Spleen (tissue), 11 donors: ENCODE results near the gene ZXDC. TPM values are rescaled to one million over a fixed set of nuclear protein-coding genes. Genes with fewer than 3 reads are reported as not detected.

Experiments
- DNase-seq: peaks from one replicate; pipeline ENCODE4 v3.0.0-alpha.2; 2020
- H3K27ac ChIP-seq, 8 donors: fragments of 200-600 bp; sonication (generic) in 7 of 8; 1 replicate in 4 of 8; 2 replicates in 4 of 8; pipeline versions ENCODE4 v1.5.0 to v1.8.0; 2016 to 2021; ENCODE audit warnings: inconsistent platforms in 4 of 8, mild to moderate bottlenecking in 4 of 8, moderate library complexity in 1 of 8
- H3K27me3 ChIP-seq, 7 donors: fragments of 200-600 bp; sonication (generic) in 6 of 7; replicated peaks in 1 of 7; 1 replicate in 4 of 7; 2 replicates in 3 of 7; pipeline versions ENCODE4 v1.5.0 to v1.8.0; 2016 to 2021; ENCODE audit warnings: inconsistent platforms in 3 of 7, mild to moderate bottlenecking in 1 of 7
- H3K36me3 ChIP-seq, 6 donors: fragments of 200-600 bp; sonication (generic) in 5 of 6; 1 replicate in 4 of 6; 2 replicates in 2 of 6; pipeline versions ENCODE4 v1.5.0 to v1.8.0; 2016 to 2021; ENCODE audit warnings: inconsistent platforms in 2 of 6
- H3K4me1 ChIP-seq, 6 donors: fragments of 200-600 bp; sonication (generic) in 5 of 6; 1 replicate in 3 of 6; 2 replicates in 3 of 6; pipeline versions ENCODE4 v1.5.0 to v1.8.0; 2016 to 2021; ENCODE audit warnings: inconsistent platforms in 3 of 6
- H3K4me3 ChIP-seq, 8 donors: fragments of 200-600 bp; sonication (generic) in 7 of 8; 1 replicate in 4 of 8; 2 replicates in 4 of 8; pipeline versions ENCODE4 v1.5.0 to v1.8.0; 2016 to 2021; ENCODE audit warnings: inconsistent platforms in 4 of 8, mild to moderate bottlenecking in 4 of 8, moderate library complexity in 2 of 8
- H3K9me3 ChIP-seq, 8 donors: fragments of 200-600 bp; sonication (generic) in 7 of 8; 1 replicate in 4 of 8; 2 replicates in 4 of 8; pipeline versions ENCODE4 v1.5.0 to v1.8.0; 2016 to 2021; ENCODE audit warnings: inconsistent platforms in 4 of 8
- POLR2A ChIP-seq, 3 donors: fragments of 450-650 bp; IDR thresholded peaks; one replicate each; pipeline ENCODE4 v1.5.1; 2017; ENCODE audit warnings: antibody characterized with exemption in 3 of 3, mild to moderate bottlenecking in 1 of 3
- POLR2AphosphoS5 ChIP-seq, 3 donors: sonication (generic); formaldehyde crosslinking; IDR thresholded peaks; one replicate each; pipeline ENCODE4 v1.5.1; 2017; ENCODE audit warnings: antibody characterized with exemption in 3 of 3
- WGBS, 5 donors: extraction: QIAGEN DNeasy Blood & Tissue Kit in 3 of 5; methylation state at CpG; one replicate each; pipeline versions ENCODE4 v1.1.5 to v1.1.7; 2013 to 2018; 5-methylcytosine and 5-hydroxymethylcytosine counted together
- intact Hi-C: fragments of 100-400 bp; cut with DNase I; formaldehyde crosslinking; loops from one replicate; pipeline ENCODE4 v1.15.0; 2023; ENCODE audit warnings: low total_unique reads
- polyA plus RNA-seq, 3 donors: library from polyadenylated mRNA; stranded (reverse); fragments of 200-250 nt; gene quantifications; one replicate each; pipeline ENCODE4 v1.2.1, GENCODE V29; 2013
- total RNA-seq, 7 donors: library from RNA; depleted of rRNA in 3 of 7; stranded (reverse); fragments of >200 nt in 3 of 7; fragmentation: NEBNext Ultra II Directional in 4 of 7; extraction: Animal tissue kit (Norgen Biotek cat#: 25700) in 4 of 7; gene quantifications; one replicate each; pipeline versions ENCODE4 v1.1.0 to v1.2.1, GENCODE V29; 2016 to 2021
- TF ChIP-seq, protein P1 (sequence below), 11 experiments: fragments of 200-600 bp in 7 of 11; fragments of 450-650 bp in 4 of 11; sonication (generic) in 4 of 11; IDR thresholded peaks in 8 of 11; conservative IDR thresholded peaks in 3 of 11; 1 replicate in 7 of 11; 2 replicates in 4 of 11; pipeline versions ENCODE4 v1.4.0 to v1.8.0; 2016 to 2021; ENCODE audit warnings: antibody characterized with exemption in 11 of 11, inconsistent platforms in 4 of 11, mild to moderate bottlenecking in 1 of 11
- donor health status: healthy with polysubstance abuse.
- donor health status: DM: no; HTN: no; CAD: no; lungs with moderate emphysema.
- donor health status: DM: no; HTN: no; CAD: no.
- donor health status: Bipolar disorder and iron deficiency.
- donor health status: healthy.
- donor health status: DM: no; HTN: no; CAD: no.
- donor health status: DM: yes; HTN: yes; CAD: no.

ZXDC gene
- total and polyA plus RNA-seq, 10 donors = 7.5 to 75.3 (median 48.1) TPM

DNA sequence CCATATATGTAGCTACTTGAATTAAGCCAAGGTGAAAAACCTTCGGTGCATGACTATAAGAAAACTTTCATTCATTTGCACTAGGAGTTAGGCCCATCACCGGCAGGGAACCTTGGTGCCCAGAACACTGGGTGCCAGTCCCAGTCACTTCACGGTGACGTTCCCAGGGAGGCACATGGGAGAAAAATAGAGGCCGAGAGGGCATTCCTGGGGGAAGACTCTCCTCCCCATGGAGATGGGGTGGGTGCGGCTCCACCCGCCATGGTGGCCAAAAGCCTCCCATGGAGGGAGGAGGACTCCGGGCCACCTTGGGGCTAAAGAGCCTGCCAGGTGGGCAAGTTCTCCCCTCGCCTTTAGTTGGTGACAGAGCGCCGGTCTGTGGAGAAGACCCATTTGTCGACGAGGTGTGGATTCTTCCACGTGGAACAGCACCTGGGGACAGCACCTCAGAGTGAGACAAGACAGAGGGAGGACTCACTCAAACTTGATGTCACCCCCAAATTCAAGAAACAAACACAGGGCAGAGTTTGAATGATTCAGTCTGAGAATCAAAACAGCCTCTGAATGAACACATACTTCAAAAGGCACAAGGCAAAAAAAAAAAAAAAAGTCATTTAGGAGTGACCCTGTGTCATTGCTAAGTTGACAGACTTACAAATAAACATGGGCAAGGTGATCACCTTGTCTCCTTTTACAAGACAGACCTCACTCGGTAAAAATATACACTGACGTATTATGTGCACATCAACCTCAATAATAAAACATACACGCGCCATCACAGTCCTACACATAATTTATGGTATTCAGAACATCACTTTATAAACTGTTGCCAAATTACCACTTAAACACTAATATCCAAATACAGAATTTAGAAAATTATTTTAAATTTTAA lies 38.6 kb downstream of the ZXDC start:
- DNase-seq = peak; percentile 62
- Histone ChIP-seq H3K4me3 (no peak overlapping the region), H3K27me3 (no peaks in the 10 kb centered on the region), H3K36me3 (peaks cover 0 to 98% (median 66%) of the 10 kb centered on the region in 6 donors), H3K27ac (no peak overlapping the region), H3K4me1 (peaks cover 0 to 2% (median 0%) of the 10 kb centered on the region in 6 donors), H3K9me3 (no peaks in the 10 kb centered on the region)
- intact Hi-C loops = no loop called here
- WGBS, 5 donors = 93 to 97% (median 95%) methylated on average over 18 of the region's 18 CpGs
- TF ChIP-seq POLR2A (IDR thresholded peaks at IDR 0.05) (no peak), POLR2AphosphoS5 (IDR thresholded peaks at IDR 0.05) (no peak)
- TF ChIP-seq, protein P1, sequence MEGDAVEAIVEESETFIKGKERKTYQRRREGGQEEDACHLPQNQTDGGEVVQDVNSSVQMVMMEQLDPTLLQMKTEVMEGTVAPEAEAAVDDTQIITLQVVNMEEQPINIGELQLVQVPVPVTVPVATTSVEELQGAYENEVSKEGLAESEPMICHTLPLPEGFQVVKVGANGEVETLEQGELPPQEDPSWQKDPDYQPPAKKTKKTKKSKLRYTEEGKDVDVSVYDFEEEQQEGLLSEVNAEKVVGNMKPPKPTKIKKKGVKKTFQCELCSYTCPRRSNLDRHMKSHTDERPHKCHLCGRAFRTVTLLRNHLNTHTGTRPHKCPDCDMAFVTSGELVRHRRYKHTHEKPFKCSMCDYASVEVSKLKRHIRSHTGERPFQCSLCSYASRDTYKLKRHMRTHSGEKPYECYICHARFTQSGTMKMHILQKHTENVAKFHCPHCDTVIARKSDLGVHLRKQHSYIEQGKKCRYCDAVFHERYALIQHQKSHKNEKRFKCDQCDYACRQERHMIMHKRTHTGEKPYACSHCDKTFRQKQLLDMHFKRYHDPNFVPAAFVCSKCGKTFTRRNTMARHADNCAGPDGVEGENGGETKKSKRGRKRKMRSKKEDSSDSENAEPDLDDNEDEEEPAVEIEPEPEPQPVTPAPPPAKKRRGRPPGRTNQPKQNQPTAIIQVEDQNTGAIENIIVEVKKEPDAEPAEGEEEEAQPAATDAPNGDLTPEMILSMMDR (IDR thresholded peaks at IDR 0.05 in 8 of 11, conservative IDR thresholded peaks at IDR 0.05 in 3 of 11) = no peak

DNA sequence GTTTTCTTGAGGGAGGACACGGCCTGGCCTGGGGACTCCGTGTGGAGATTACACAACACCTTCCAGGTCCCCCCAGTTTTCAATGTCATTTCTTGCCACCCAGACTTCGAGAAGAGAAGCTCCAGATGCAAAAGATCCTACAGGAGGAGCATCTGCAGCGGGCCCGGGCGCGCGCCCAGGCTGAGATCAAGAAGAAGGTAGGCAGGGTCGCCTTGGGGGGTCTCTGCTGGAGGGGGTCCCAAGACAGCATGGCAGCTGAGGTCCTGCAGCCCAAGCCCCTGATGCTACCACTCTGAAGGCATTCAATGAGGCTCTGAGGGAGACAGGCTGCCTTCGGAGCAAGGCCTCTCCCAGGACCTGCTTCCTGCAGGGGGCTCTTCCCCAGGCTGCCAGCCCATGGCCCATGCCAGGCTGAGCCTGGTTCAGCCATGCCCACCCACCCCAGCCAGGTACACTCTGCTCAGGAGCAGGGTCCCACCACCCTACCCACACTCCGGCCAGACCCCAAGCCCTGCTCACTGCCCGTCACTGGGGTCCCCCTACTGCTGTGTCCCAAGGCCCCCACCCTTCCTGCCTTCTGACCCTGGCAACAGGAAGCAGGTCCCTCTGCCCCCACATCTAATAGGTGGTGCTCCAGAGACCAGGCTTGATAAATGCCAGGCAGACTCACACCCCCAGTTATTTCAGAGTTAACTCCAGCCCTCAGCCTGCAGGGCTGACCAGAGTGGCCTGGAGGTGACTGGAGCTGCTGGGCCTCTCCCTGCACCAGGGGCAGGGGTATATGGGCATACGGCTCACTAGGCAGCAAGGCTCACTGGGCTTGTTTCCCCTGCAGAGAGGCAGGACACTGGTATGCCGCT lies 40.0 kb downstream of the ZXDC start:
- DNase-seq = peak; percentile 56
- Histone ChIP-seq H3K9me3 (peaks cover 0 to 6% (median 0%) of the 10 kb centered on the region in 8 donors), H3K4me3 (no peak overlapping the region), H3K4me1 (no peaks in the 10 kb centered on the region), H3K36me3 (peaks cover 0 to 91% (median 56%) of the 10 kb centered on the region in 6 donors), H3K27ac (no peak overlapping the region), H3K27me3 (no peaks in the 10 kb centered on the region)
- intact Hi-C loops = no loop called here
- no peak for TF ChIP-seq POLR2AphosphoS5 (IDR thresholded peaks at IDR 0.05)
- TF ChIP-seq, protein P1 (IDR thresholded peaks at IDR 0.05 in 8 of 11, conservative IDR thresholded peaks at IDR 0.05 in 3 of 11) = no peak
- WGBS, 5 donors = 92 to 97% (median 94%) methylated on average over 13 to 14 of the region's 14 CpGs

DNA sequence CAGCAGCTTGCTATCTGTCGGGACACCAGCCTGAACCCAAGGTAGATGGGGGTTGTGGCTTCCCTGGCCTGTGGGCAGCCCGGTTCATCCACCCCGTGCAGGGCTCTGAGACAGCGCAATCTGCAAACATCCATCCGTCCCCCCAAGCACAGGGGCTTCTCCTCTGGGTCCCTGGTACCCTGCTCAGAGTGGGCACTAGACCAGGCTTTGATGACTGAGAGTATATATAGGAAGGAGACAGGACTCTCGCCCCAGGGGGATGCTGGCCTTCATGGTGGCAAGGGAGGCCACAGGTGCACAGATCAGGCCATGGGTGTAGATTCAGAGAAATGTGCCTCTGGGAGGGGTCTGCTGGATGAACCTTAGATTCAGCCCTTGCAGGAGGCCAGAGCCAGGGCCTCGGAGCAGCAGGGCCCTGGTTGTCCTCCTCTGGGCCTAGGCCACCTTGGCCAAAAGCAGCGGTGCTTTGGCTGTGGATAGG lies 40.7 kb downstream of the ZXDC start:
- DNase-seq = peak; percentile 54
- TF ChIP-seq, protein P1 (IDR thresholded peaks at IDR 0.05 in 8 of 11, conservative IDR thresholded peaks at IDR 0.05 in 3 of 11) = no peak
- TF ChIP-seq POLR2A (IDR thresholded peaks at IDR 0.05) (no peak), POLR2AphosphoS5 (IDR thresholded peaks at IDR 0.05) (no peak)
- 92 to 98% (median 96%) methylated on average over 7 to 8 of the region's 8 CpGs for WGBS, 5 donors
- intact Hi-C loops = no loop called here
- Histone ChIP-seq H3K4me3 (no peak overlapping the region), H3K27me3 (no peaks in the 10 kb centered on the region), H3K4me1 (no peaks in the 10 kb centered on the region), H3K36me3 (peaks cover 0 to 84% (median 55%) of the 10 kb centered on the region in 6 donors), H3K27ac (no peak overlapping the region), H3K9me3 (peaks cover 0 to 7% (median 0%) of the 10 kb centered on the region in 8 donors)
